GM18505 (cell line): ENCODE measurements around the gene CCSER1.
"Not testable (repeated sequence)": the region's sequence is repeated elsewhere in the genome, so short reads cannot be mapped to it uniquely, and the experiment has no call there.

ENCODE experiments used
- ATAC-seq: cut with Tn5 transposase; IDR thresholded peaks from one replicate; pipeline ENCODE4 v1.9.1; 2021; ENCODE audit not compliant: unreplicated experiment
- POLR2A ChIP-seq: IDR thresholded peaks from 4 replicates; pipeline ENCODE4 v1.6.1; 2011; ENCODE audit warnings: borderline replicate concordance; ENCODE audit not compliant: insufficient read depth, insufficient read length; ENCODE audit errors: extremely low read depth

CCSER1 gene

DNA sequence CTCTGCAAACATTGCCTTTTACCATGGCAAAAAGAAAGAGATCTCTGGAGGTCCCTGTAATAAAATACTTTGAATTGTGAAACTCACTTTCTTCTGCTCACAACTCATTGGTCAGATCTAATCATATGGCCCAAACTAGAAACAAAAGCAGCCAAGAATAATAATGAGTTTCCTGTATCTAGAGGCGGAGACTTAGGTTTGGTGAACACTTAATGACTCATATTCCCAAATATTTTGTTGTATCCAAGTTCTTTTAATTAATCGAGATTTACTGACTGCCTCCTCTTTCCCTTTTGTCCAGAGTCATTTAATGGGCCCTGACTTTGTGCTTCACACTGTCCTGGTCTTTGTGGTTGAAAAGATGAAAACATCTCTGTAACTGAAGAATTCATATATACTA lies 190.6 kb downstream of the CCSER1 start:
- no peak for TF ChIP-seq POLR2A
- no peak for ATAC-seq

DNA sequence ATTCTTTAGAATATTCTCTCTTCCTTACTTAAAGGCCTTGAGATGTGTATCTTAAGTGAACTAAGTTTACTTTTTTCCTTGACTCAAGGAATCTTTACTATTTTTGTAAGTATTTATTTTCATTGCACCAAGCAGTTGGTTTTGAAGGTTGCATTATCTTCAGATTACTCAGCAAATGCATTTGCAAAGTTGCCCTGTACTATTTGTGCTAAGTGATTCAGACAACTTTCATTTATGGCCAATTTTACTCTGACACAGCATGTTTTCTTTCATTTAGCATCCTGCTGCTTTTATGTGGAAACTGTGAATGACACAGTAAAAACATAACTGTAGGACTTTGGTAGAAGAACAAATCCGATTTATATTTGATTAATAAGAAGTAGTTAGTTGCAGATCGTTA lies 191.0 kb downstream of the CCSER1 start:
- no peak for ATAC-seq
- TF ChIP-seq POLR2A = no peak

DNA sequence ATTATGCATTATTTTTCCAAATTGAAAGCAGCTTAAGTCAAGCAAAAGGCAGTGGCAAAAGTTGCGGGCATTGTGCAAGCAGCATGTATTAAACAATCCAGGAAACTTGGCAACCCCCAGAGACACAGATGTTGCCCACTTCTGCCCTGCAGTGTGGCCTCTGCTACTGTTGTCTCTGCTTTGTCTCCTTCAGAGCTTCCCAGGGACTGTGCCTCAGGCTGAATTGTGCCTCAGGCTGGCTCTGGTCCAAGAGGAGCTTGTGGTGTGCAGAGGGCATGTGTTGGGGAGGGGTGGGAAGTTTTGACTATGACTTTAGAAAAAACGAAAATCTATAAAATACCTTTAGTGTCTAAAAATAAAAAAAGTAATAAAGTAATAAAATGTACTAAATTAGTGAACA lies 201.4 kb downstream of the CCSER1 start:
- no peak for TF ChIP-seq POLR2A
- ATAC-seq = no peak

DNA sequence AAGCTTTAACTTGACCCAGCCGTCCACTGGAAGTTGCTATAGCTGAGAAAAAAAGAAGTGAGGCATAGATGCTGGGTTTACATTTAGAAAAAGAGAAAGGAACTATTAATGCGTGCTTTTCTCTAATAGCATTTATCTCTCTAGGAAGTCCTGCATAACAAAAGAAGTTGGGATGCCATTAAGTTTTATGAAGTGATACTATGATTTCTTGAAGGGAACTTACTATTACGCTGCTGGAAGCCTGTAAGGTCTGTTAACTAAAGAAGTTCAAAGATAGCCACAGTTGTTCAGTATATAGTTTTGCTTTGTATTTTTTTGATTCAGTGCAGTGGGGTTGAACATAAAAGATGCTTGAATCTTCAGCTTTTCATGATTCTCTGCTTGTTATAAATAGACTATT lies 203.4 kb downstream of the CCSER1 start:
- TF ChIP-seq POLR2A = no peak
- ATAC-seq = no peak

DNA sequence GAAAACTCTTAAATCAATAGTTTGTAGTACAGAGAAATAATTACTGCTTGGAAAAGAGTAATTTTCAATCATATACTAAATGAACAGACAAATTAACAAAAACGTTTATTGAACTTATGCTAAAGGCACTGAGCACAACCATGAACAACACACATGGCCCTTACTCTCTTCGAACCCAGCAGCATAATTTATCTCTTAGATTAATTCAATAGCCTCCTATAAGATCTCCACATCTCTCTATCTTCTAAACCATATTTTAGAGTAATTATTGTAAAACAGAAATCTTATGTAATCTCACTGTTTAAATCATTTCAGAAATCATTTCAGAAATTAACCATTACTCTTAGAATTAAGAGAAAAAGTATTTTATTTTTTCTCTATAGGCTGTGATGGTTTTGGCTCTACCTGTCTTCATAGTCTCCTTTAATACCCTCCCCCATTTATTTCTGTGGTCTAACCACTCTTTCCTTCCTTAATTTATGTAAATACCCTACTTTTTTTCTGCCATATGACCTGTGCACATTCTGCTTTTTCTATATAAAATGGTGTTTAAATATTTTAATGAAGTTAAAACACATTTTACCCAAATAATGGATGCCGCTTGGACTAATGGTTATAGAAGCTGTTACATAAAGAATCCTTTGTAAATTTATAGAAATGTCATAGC lies 218.5 kb downstream of the CCSER1 start:
- TF ChIP-seq POLR2A = no peak
- ATAC-seq = no peak

DNA sequence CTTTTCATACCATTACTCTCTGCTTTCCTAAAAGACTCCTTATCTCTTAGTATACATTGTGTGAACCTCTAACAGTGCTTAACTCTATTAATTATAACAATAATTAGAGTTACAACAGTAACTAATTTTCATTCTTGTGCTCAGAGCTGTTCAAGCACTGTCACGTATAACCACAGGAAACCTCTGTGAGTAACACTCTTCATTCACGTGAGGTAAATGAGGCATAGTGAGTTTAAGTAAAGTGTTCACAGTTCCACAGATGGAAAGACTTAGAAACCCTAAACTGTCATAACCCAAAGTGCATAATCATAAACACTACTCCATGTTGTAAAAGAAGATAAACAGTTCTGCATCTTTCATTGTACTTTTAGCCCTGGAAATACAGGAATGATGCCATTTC lies 222.4 kb downstream of the CCSER1 start:
- TF ChIP-seq POLR2A = no peak
- ATAC-seq = no peak

DNA sequence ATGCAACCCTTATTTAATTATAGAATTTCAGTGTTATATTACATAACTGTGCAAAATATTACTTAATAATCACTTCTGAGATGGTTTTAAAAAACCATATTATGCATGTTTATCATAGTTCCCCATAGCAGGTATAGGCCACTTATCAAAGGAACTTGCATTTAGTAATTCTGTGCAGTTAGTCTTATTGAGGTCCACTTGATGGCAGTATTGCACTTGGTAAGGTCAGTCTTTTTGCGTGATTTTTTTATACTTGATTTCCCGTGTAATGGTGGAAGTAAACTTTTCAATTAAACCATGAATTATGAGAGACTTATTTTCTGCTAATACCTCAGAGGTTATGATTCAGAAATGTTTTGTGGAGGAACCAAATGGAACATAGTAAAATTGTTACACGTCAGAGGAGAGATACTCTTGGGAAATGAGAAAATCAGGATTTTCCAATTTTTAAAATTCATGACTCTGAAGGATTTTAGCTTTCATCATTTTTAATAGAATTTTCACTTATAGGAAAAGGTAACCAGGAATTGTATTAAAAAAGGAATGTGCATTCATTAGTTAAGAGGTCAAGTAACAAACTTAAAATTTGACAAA lies 230.0 kb downstream of the CCSER1 start:
- no peak for TF ChIP-seq POLR2A
- ATAC-seq = no peak

DNA sequence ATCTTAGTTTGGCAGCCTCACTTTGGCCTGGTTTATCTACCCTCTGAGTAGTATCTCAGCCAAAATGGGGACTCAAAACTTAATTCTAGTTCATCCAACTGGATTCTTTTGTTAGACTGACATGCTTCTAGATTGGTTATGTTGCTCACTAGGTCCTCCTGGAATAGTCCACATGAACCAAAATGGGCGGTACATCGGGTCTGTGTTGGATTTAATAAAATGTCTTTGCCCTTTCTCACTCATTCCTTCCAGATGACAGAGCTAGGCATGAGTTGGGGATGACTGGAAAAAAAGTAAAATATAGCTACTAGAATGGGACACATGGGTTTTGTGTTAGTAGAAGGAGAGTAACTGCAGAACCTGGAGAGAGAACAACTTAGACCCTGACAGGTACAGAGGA lies 247.9 kb downstream of the CCSER1 start:
- TF ChIP-seq POLR2A = no peak
- no peak for ATAC-seq

DNA sequence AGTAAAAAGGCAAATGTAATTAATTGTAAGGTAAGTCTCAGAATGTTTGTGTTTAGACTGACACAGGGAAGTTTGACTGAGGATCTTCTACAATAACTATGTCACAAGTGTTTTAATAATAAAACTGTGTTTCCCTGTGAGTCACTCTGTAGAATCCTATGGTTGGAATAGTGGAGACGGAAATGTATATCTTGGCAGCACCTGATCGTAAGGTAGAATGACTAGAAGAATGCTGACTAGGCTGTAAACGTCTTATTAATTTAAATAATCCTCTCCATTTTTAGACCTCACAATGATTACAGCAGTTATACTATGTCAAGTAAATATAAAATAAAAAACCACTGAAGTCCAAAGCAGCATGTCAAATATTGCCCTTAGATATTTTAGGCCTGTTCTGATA lies 266.0 kb downstream of the CCSER1 start:
- no peak for ATAC-seq
- TF ChIP-seq POLR2A = no peak

DNA sequence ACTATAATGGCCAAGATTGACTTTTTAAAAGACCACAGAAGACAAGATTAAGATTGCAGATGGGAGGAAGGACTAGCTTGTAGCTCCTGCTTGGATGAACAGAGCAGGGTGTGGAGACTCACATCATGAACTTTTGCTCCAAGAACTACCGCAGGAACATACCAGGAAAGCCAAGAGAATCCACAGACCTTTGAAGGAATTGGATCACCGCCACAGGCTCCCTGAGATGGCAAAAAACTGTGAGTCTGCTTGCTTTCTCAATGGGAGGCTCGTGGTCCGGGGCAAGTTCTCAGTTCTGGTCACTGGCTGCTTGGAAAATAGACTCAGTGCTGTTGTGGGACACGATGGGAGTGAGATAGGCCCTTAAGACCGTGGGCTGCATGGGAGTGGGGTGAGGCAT lies 276.6 kb downstream of the CCSER1 start:
- ATAC-seq = no peak
- no peak for TF ChIP-seq POLR2A

DNA sequence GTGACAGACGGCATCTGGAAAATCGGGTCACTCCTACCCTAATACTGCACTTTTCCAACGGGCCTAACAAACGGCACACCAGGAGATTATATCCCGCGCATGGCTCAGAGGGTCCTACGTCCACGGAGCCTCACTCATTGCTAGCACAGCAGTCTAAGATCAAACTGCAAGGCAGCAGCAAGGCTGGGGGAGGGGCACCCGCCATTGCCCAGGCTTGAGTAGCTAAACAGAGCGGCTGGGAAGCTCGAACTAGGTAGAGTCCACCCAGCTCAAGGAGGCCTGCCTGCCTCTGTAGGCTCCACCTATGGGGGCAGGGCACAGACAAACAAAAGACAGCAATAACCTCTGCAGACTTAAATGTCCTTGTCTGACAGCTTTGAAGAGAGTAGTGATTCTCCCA lies 280.7 kb downstream of the CCSER1 start:
- not testable (repeated sequence) for ATAC-seq

DNA sequence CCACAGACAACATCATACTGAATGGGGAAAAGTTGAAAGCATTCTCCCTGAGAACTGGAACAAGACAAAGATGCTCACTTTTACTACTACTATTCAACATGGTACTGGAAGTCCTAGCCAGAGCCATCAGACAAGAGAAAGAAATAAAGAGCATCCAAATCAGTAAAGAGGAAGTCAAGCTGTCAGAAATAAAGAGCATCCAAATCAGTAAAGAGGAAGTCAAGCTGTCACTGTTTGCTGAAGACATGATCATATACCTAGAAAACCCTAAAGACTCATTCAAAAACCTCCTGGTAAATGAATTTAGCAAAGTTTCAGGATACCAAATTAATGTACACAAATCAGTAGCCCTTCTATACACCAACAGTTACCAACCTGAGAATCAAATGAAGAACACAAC lies 285.6 kb downstream of the CCSER1 start:
- ATAC-seq = not testable (repeated sequence)

DNA sequence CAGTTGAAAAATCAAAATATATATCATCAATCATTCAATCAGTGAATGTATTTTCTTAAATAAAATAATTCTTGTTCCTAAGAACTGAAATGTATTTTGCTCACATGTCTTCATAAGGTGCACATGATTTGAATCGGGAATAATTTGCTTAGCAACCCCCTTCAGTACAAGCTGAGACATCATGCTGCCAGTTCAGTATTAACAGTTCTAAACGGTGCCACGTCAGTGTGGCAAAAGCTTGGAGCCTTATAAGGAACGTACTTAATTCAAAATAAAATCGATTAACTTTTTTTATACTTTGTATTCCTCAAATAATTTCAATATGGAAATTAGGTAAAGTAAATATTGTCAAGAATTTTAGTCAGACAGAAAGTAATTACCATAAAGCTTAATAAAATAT lies 287.9 kb downstream of the CCSER1 start:
- no peak for ATAC-seq
- TF ChIP-seq POLR2A = no peak

DNA sequence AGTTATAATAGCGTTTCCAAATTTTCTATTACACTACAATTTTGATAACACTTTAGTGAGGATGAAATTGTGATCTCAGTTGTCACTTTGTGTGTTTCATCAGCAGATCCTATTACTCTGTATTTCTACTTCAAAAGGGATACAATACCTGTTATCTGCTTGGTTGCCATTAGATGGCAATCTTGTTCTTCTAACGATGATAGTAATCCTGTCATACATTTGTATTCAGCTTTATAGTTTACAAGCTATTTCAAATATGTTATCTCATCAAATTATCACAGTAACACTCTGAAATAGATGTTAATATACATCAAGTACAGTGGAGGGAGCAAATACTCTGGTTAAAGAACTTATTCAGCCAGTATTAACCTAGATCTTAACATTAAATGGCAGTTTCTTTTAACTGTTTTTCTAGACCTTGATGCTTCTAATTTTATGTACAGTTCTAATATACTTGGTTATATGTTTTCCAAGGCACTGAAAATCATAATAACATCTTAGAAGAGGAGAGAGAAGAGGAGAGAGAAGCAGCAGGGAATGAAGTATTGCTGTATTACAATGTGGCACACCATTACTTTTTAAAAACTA lies 292.0 kb downstream of the CCSER1 start:
- TF ChIP-seq POLR2A = no peak

More for the DNA sequence above, 292.0 kb downstream of the CCSER1 start:
- peak; percentile 86 for ATAC-seq
